Fibroblast of lung (primary cell): ENCODE measurements around the gene TOP1. TPM values are rescaled to one million over a fixed set of nuclear protein-coding genes. Genes with fewer than 3 reads are reported as not detected.

ENCODE experiments used
- DNase-seq, 2 donors: peaks; one replicate each; pipeline versions ENCODE4 v3.0.0 to v3.0.0-alpha.2; 2010; ENCODE audit warnings: low read depth in 2 of 2
- H2AFZ ChIP-seq: 2 replicates; pipeline ENCODE4 v1.5.1; 2012; ENCODE audit warnings: low read length, control low read depth, inconsistent platforms
- H3K27ac ChIP-seq: 2 replicates; pipeline ENCODE4 v1.5.1; 2011; ENCODE audit warnings: low read length, control low read depth; ENCODE audit not compliant: insufficient read depth
- H3K27me3 ChIP-seq: 2 replicates; pipeline ENCODE4 v1.5.1; 2011; ENCODE audit warnings: mild to moderate bottlenecking, low read length; ENCODE audit not compliant: control insufficient read depth, insufficient read depth
- H3K36me3 ChIP-seq: 2 replicates; pipeline ENCODE4 v1.5.1; 2011; ENCODE audit warnings: low read length; ENCODE audit not compliant: control insufficient read depth, insufficient read depth
- H3K4me1 ChIP-seq: 2 replicates; pipeline ENCODE4 v1.5.1; 2011; ENCODE audit warnings: low read length; ENCODE audit not compliant: control insufficient read depth, insufficient read depth; ENCODE audit errors: extremely low read depth
- H3K4me2 ChIP-seq: 2 replicates; pipeline ENCODE4 v1.5.1; 2011; ENCODE audit warnings: low read length, control low read depth; ENCODE audit not compliant: insufficient read depth; ENCODE audit errors: extremely low read depth
- H3K4me3 ChIP-seq, 4 experiments: fragments of 200-600 bp in 1 of 4; sonication (generic) in 1 of 4; replicated peaks in 1 of 4; 2 replicates each; pipeline ENCODE4 v1.5.1; 2011 to 2016; ENCODE audit warnings: low read length in 4 of 4, low read depth in 3 of 4, mild to moderate bottlenecking in 3 of 4, control low read depth in 2 of 4, inconsistent platforms in 1 of 4, mixed read lengths in 1 of 4; ENCODE audit not compliant: insufficient read depth in 1 of 4; ENCODE audit errors: control extremely low read depth in 1 of 4
- H3K79me2 ChIP-seq: 2 replicates; pipeline ENCODE4 v1.5.1; 2012; ENCODE audit warnings: mild to moderate bottlenecking, low read length, inconsistent platforms; ENCODE audit not compliant: control insufficient read depth, insufficient read depth
- H3K9ac ChIP-seq: 2 replicates; pipeline ENCODE4 v1.5.1; 2011; ENCODE audit warnings: mild to moderate bottlenecking, low read length, control low read depth; ENCODE audit not compliant: insufficient read depth
- H3K9me3 ChIP-seq: 2 replicates; pipeline ENCODE4 v1.5.1; 2012; ENCODE audit warnings: low read depth, low read length; ENCODE audit not compliant: control insufficient read depth, insufficient read depth
- H4K20me1 ChIP-seq: 2 replicates; pipeline ENCODE4 v1.5.1; 2011; ENCODE audit warnings: low read length; ENCODE audit not compliant: control insufficient read depth, insufficient read depth; ENCODE audit errors: extremely low read depth
- EZH2 ChIP-seq: IDR thresholded peaks from 2 replicates; pipeline ENCODE4 v1.5.1; 2012; ENCODE audit warnings: low read length, control low read depth, mild to moderate bottlenecking; ENCODE audit errors: missing control alignments
- polyA plus RNA-seq, 2 donors: library from polyadenylated mRNA; depleted of rRNA in 1 of 2; stranded (reverse) in 1 of 2; unstranded in 1 of 2; fragments of >200 nt; gene quantifications; 2 replicates each; pipeline ENCODE4 v1.2.1, GENCODE V29; 2011 to 2012; ENCODE audit warnings: missing spikeins in 1 of 2
- total RNA-seq: library from RNA; depleted of rRNA; stranded (reverse); fragments of >200 nt; gene quantifications from 2 replicates; pipeline ENCODE4 v1.2.1, GENCODE V29; 2014
- TF ChIP-seq, protein P1 (sequence below), 2 donors: IDR thresholded peaks in 1 of 2; conservative IDR thresholded peaks in 1 of 2; 1 replicate in 1 of 2; 2 replicates in 1 of 2; pipeline ENCODE4 v1.5.1; 2011 to 2012; ENCODE audit warnings: low read length in 2 of 2, control low read depth in 1 of 2, inconsistent platforms in 1 of 2, low read depth in 1 of 2, mild to moderate bottlenecking in 1 of 2

Gene TOP1
- total and polyA plus RNA-seq, 2 donors (not counting 1 experiment from before 2014, with no cell fraction given) = 18.4 to 35.3 TPM

DNA sequence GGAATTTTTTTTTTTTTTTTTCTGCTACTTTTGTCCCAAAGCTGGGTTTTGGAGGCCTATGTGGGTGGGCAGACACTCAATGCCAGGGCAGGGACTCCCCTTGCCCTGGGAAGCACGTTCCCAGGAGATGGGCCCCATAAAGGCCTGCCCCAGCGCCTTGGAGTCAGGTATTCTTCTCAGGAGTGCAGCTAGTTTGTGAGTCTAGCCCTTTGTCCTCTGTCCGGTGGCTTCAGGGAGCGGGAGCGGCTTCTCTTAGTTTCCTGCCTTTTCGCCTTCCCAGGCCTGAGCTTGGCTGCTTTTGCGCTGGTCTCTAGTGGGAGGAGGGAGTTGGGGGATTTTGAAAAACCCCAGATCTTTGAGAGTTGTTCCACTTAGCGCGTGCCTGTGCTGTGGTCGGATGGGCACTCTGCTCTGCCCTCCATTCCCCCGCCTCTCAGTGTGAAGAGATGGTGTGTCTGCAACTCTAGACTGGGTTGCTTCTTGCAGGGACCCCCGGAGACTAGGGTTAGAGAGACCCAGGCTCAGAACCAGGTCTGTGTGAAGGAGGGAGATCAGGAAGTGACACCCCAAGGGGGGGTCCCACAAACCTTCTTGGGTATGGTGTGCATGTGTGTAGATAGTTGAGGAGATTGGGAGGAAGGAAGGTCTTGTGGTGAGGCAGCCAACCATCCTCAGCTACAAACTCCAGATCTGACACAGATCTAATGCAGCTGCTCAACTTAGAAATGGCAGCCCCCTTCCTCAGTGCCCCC, 110.0 kb downstream of the TOP1 start:
- Histone ChIP-seq H2AFZ (no peak overlapping the region), H3K27ac (peak overlapping the region; percentile 84), H3K4me2 (peak overlapping the region; percentile 96), H3K9ac (peak overlapping the region; percentile 97), H3K9me3 (no peaks in the 10 kb centered on the region), H3K36me3 (no peaks in the 10 kb centered on the region), H3K4me1 (peaks cover 16% of the 10 kb centered on the region), H4K20me1 (no peaks in the 10 kb centered on the region), H3K27me3 (no peaks in the 10 kb centered on the region), H3K79me2 (peaks cover 56% of the 10 kb centered on the region), H3K4me3 (peak overlapping the region; percentile 66 to 87 (median 81))
- DNase-seq = no peak
- TF ChIP-seq EZH2 = no peak
- TF ChIP-seq, protein P1, sequence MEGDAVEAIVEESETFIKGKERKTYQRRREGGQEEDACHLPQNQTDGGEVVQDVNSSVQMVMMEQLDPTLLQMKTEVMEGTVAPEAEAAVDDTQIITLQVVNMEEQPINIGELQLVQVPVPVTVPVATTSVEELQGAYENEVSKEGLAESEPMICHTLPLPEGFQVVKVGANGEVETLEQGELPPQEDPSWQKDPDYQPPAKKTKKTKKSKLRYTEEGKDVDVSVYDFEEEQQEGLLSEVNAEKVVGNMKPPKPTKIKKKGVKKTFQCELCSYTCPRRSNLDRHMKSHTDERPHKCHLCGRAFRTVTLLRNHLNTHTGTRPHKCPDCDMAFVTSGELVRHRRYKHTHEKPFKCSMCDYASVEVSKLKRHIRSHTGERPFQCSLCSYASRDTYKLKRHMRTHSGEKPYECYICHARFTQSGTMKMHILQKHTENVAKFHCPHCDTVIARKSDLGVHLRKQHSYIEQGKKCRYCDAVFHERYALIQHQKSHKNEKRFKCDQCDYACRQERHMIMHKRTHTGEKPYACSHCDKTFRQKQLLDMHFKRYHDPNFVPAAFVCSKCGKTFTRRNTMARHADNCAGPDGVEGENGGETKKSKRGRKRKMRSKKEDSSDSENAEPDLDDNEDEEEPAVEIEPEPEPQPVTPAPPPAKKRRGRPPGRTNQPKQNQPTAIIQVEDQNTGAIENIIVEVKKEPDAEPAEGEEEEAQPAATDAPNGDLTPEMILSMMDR (conservative IDR thresholded peaks at IDR 0.05 in 1 of 2, IDR thresholded peaks at IDR 0.05 in 1 of 2; ENCODE audit: low read depth in 1 of 2, low read length in 2 of 2) = no peak

- TF ChIP-seq, protein P1 (conservative IDR thresholded peaks at IDR 0.05 in 1 of 2, IDR thresholded peaks at IDR 0.05 in 1 of 2; ENCODE audit: low read depth in 1 of 2, low read length in 2 of 2) = no peak
- TF ChIP-seq EZH2 = no peak
- no peaks in the 10 kb centered on the region for H3K9me3 ChIP-seq
- peak overlapping the region; percentile 66 to 87 (median 81) for H3K4me3 ChIP-seq
- peaks cover 16% of the 10 kb centered on the region for H3K4me1 ChIP-seq
- H3K79me2 ChIP-seq = peaks cover 62% of the 10 kb centered on the region
- no peak overlapping the region for H3K27ac ChIP-seq
- H3K27me3 ChIP-seq = no peaks in the 10 kb centered on the region
- H3K9ac ChIP-seq = peak overlapping the region; percentile 18
- DNase-seq = no peak
- H3K4me2 ChIP-seq = peak overlapping the region; percentile 96
- no peak overlapping the region for H2AFZ ChIP-seq
- no peaks in the 10 kb centered on the region for H4K20me1 ChIP-seq
- no peaks in the 10 kb centered on the region for H3K36me3 ChIP-seq
These were observed 110.8 kb downstream of the TOP1 start for GRCh38 chr20:41139227-41140093.
